Immature natural killer cell (primary cell): Measurements from ENCODE around the gene UACA. TPM values are rescaled to one million over a fixed set of nuclear protein-coding genes. Genes with fewer than 3 reads are reported as not detected.
A peak's percentile ranks its signal among the peaks of the same experiment; 100 is the strongest.

Experiments
- DNase-seq, 3 donors: peaks; one replicate each; pipeline ENCODE4 v3.0.0; 2022; ENCODE audit warnings: mixed read lengths in 1 of 3
- H3K27ac Mint-ChIP-seq, 6 donors: one replicate each; pipeline ENCODE4 v1.8.0; 2020; ENCODE audit warnings: mixed read lengths in 6 of 6, mild to moderate bottlenecking in 5 of 6, inconsistent platforms in 4 of 6, moderate library complexity in 3 of 6
- H3K27me3 Mint-ChIP-seq, 3 donors: one replicate each; pipeline ENCODE4 v1.8.0; 2020 to 2021; ENCODE audit warnings: low read depth in 3 of 3, mild to moderate bottlenecking in 3 of 3, mixed read lengths in 3 of 3, moderate library complexity in 3 of 3, inconsistent platforms in 1 of 3
- H3K36me3 Mint-ChIP-seq, 3 donors: one replicate each; pipeline ENCODE4 v1.8.0; 2020; ENCODE audit warnings: mixed read lengths in 3 of 3, inconsistent platforms in 2 of 3, mild to moderate bottlenecking in 2 of 3
- H3K4me1 Mint-ChIP-seq, 2 donors: one replicate each; pipeline ENCODE4 v1.8.0; 2020; ENCODE audit warnings: inconsistent platforms in 2 of 2, mild to moderate bottlenecking in 2 of 2, mixed read lengths in 2 of 2, moderate library complexity in 1 of 2
- H3K4me3 Mint-ChIP-seq, 5 donors: one replicate each; pipeline ENCODE4 v1.8.0; 2020; ENCODE audit warnings: mild to moderate bottlenecking in 5 of 5, mixed read lengths in 5 of 5, inconsistent platforms in 3 of 5, moderate library complexity in 3 of 5
- H3K9me3 Mint-ChIP-seq, 6 donors: one replicate each; pipeline ENCODE4 v1.8.0; 2020; ENCODE audit warnings: mild to moderate bottlenecking in 6 of 6, mixed read lengths in 6 of 6, inconsistent platforms in 4 of 6, moderate library complexity in 3 of 6
- polyA plus RNA-seq, 3 donors: library from polyadenylated mRNA; unstranded; fragments of 300-500 nt; fragmentation: Illumina TruSeq; gene quantifications; one replicate each; pipeline ENCODE4 v1.2.3, GENCODE V29; 2021

Gene UACA
- polyA plus RNA-seq, 3 donors from 2014 or later, result 0.63 TPM; not detected in 2

DNA sequence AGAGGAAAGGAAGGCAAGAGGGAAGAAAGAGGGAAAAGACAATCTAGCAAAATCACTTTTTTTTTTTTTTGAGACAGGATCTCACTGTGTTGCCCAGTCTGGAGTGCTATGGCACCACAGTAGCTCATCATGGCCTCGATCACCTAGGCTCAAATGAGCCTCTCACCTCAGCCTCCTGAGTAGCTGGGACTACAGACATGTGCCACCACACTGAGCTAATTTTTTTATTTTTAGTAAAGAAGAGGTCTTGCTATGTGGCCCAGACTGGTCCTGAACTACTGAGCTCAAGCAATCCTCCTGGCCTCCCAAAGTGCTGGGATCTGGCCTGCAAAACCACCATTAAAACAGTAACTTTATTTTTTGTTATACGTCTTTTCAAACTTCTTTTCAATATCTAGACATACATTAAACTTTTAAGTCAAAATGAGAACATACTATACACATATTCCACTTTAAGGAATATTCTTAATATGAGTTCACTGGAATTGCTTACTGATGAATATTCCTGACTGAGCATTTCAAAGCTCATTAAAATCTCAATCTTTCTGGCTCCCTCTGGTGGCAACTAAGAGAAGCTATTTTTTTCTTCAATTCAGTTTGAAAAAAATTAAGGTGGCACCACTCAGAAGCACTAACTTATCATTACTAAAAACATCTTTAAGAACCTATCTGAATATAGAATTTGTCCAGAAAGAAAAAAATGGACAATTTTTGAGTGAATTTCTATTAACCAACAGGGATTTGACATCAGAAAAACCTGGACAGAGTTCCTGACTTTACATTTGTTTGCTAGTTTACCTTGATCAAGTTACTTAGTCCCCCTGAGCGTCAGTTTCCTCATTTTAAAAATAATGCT lies 40.9 kb downstream of the UACA start:
- Mint-ChIP-seq H3K36me3 (no peaks in the 10 kb centered on the region), H3K9me3 (no peaks in the 10 kb centered on the region), H3K27me3 (peaks cover 0 to 8% (median 4%) of the 10 kb centered on the region in 3 donors), H3K4me1 (peaks cover 0 to 6% of the 10 kb centered on the region in 2 donors), H3K4me3 (no peak overlapping the region), H3K27ac (no peak overlapping the region)
- DNase-seq, result peak; percentile 17 to 40 (median 36)

GRCh38 chr15:70720228-70721016 lies 42.9 kb downstream of the UACA start:
- no peaks in the 10 kb centered on the region for H3K36me3 Mint-ChIP-seq
- no peak overlapping the region for H3K4me3 Mint-ChIP-seq
- peak overlapping the region in 1 of 6 donors; percentile 61 for H3K27ac Mint-ChIP-seq
- H3K9me3 Mint-ChIP-seq, result no peaks in the 10 kb centered on the region
- DNase-seq, result no peak
- peaks cover 0 to 4% of the 10 kb centered on the region in 2 donors for H3K4me1 Mint-ChIP-seq
- peaks cover 0 to 8% (median 1%) of the 10 kb centered on the region in 3 donors for H3K27me3 Mint-ChIP-seq

DNA sequence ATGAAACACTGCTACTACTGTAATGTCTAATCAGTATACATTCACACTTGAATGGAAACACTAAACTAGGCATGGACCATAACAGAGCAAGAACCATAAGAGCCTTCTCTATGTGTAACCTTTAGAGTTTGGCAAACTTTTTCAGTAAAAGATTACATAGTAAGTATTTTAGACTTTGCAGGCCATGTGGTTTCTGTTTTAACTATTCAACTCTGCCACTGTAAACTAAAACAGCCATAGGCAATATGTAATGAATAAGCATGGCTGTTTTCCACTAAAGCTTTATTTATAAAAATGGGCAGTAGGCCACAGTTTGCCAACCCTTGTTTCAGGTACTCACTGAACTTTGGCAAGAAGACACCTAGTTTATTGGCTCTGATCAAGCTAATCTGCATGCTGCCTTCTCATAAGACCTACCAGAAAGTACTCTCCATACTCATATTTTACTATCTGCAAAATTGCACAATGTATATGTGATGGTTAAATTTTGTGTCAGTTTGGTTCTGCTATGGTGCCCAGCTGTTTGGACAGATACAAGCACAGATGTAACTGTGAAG lies 46.0 kb downstream of the UACA start:
- Mint-ChIP-seq H3K36me3 (no peaks in the 10 kb centered on the region), H3K4me3 (no peak overlapping the region), H3K27ac (no peak overlapping the region), H3K9me3 (peaks cover 0 to 3% (median 0%) of the 10 kb centered on the region in 6 donors), H3K27me3 (peaks cover under 1 to 3% (median 2%) of the 10 kb centered on the region in 3 donors), H3K4me1 (peaks cover 1 to 3% of the 10 kb centered on the region in 2 donors)
- no peak for DNase-seq

GRCh38 chr15:70715840-70716485 lies 47.4 kb downstream of the UACA start:
- no peaks in the 10 kb centered on the region for H3K36me3 Mint-ChIP-seq
- peaks cover 5 to 7% of the 10 kb centered on the region in 2 donors for H3K4me1 Mint-ChIP-seq
- H3K27ac Mint-ChIP-seq, result no peak overlapping the region
- peaks cover 0 to 3% (median 0%) of the 10 kb centered on the region in 6 donors for H3K9me3 Mint-ChIP-seq
- H3K27me3 Mint-ChIP-seq, result peaks cover 0 to 3% (median 2%) of the 10 kb centered on the region in 3 donors
- H3K4me3 Mint-ChIP-seq, result no peak overlapping the region
- no peak for DNase-seq

DNA sequence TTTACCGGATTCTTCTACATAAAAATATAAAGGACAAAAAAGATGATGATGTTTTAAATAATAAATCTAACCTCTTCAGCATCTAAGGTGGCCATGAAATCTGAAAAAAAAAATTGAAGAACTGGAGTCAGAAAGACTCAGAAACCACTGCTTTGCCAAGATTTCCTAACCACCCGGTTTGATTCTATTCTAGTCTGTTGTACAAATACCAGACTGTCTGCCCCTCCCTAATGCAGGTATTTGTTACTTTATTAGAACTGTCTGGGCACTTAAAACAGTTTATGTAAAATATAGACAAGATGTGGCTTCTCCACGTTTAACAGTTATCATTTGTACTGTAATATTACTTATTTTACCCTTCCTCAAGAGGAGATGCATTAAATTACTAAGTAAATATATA lies 48.8 kb downstream of the UACA start:
- no peak for DNase-seq
- no peaks in the 10 kb centered on the region for H3K36me3 Mint-ChIP-seq
- H3K4me1 Mint-ChIP-seq, result peaks cover 5 to 7% of the 10 kb centered on the region in 2 donors
- no peak overlapping the region for H3K4me3 Mint-ChIP-seq
- H3K27me3 Mint-ChIP-seq, result peaks cover 0 to 3% (median 2%) of the 10 kb centered on the region in 3 donors
- H3K27ac Mint-ChIP-seq, result no peak overlapping the region
- peaks cover 0 to 3% (median 0%) of the 10 kb centered on the region in 6 donors for H3K9me3 Mint-ChIP-seq

GRCh38 chr15:70714015-70714414 lies 49.3 kb downstream of the UACA start:
- Mint-ChIP-seq H3K4me1 (peaks cover 5 to 7% of the 10 kb centered on the region in 2 donors), H3K27me3 (peaks cover 0 to 3% (median 2%) of the 10 kb centered on the region in 3 donors), H3K27ac (no peak overlapping the region), H3K4me3 (no peak overlapping the region), H3K9me3 (peaks cover 0 to 3% (median 0%) of the 10 kb centered on the region in 6 donors), H3K36me3 (no peaks in the 10 kb centered on the region)
- no peak for DNase-seq

DNA sequence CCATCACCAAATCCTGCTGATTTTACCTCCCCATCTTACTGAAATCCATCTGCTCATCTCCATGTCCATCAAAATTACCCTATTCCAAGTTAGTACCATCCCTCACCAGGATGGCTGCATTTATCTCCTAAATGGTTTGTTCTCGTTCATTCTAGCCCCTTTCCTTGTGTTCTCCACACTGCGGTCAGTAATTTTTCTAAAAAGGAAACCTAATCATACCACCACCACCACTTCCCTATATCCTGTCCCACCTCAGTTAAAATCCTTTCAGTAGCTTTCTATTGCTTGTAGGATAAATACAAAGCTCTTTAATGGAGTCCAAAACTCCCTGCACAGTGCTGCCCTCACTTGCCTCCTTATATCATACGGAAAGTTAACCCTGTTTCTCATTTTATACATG lies 51.1 kb downstream of the UACA start:
- Mint-ChIP-seq H3K27me3 (peaks cover 0 to 5% (median 4%) of the 10 kb centered on the region in 3 donors), H3K9me3 (peaks cover 0 to 3% (median 0%) of the 10 kb centered on the region in 6 donors), H3K36me3 (no peaks in the 10 kb centered on the region), H3K4me1 (peaks cover 5 to 7% of the 10 kb centered on the region in 2 donors), H3K4me3 (no peak overlapping the region), H3K27ac (no peak overlapping the region)
- no peak for DNase-seq

DNA sequence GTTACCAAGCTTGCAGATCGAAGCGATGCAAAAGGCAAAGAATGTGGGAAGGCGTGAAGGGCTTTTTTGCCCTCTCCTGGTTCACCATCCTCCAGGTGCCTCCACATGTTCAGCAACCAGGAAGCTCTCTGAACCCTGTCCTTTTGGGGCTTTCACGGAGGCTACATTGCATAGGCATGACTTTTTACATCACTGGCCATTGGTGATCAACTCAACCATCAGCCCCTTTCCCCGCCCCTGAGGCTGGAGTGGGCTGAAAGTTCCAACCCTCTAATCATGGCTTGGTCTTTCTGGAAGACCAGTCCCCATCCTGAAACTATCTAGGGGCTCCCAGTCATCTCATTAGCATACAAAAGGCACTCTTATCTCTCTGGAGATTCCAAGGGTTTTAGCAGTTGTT lies 52.6 kb downstream of the UACA start:
- no peak for DNase-seq

DNA sequence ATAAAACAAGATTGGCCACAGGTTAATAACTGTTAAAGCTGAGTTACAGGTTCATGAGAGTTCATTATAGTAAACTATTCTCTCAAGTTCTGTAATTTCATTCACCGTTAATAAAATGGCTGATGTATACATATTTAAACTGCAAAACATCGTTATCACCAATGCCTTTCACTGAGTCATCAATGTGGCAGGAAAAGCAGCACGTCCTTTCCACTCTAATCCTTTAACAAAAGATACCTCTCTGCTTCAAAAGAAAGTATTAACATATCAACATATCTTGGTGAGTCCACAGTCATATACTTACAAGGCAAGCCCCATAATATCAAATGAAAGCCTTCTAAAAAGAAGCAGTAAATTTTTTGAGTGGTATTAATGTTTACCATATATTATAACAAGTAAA lies 54.5 kb downstream of the UACA start:
- Mint-ChIP-seq H3K9me3 (no peaks in the 10 kb centered on the region), H3K27ac (no peak overlapping the region), H3K27me3 (peaks cover 0 to 8% (median 2%) of the 10 kb centered on the region in 3 donors), H3K4me3 (no peak overlapping the region), H3K4me1 (peaks cover 5 to 7% of the 10 kb centered on the region in 2 donors), H3K36me3 (no peaks in the 10 kb centered on the region)
- no peak for DNase-seq

More for the DNA sequence above, 52.6 kb downstream of the UACA start:
- Mint-ChIP-seq H3K4me1 (peaks cover 5 to 7% of the 10 kb centered on the region in 2 donors), H3K27me3 (peaks cover 0 to 8% (median 3%) of the 10 kb centered on the region in 3 donors), H3K4me3 (no peak overlapping the region), H3K27ac (no peak overlapping the region), H3K36me3 (no peaks in the 10 kb centered on the region), H3K9me3 (peaks cover 0 to 3% (median 0%) of the 10 kb centered on the region in 6 donors)

- Mint-ChIP-seq H3K4me3 (no peak overlapping the region), H3K4me1 (peaks cover 5 to 7% of the 10 kb centered on the region in 2 donors), H3K36me3 (no peaks in the 10 kb centered on the region), H3K9me3 (no peaks in the 10 kb centered on the region), H3K27me3 (peaks cover 0 to 10% (median 2%) of the 10 kb centered on the region in 3 donors), H3K27ac (no peak overlapping the region)
- DNase-seq, result no peak
Measured at GRCh38 chr15:70707686-70708300, 55.6 kb downstream of the UACA start.

DNA sequence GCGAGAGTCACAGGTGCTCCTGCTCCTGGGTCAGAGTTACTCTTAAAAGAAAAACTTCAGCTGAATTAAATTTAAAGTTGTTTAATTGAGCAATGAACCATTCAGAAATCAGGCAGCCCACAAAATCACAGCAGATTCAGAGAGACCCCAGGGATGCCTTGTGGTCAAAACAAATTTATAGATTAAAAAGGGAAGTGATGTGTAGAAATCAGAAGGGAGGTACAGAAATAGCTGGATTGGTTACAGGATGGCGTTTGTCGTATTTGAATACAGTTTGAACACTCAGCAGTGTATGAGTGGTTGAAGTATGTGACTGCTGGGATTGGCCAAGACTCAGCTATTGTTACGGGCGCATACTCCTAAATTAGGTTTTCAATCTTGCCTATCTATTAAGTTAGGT lies 58.6 kb downstream of the UACA start:
- DNase-seq, result no peak
- no peaks in the 10 kb centered on the region for H3K36me3 Mint-ChIP-seq
- peaks cover 2 to 8% (median 3%) of the 10 kb centered on the region in 3 donors for H3K27me3 Mint-ChIP-seq
- H3K4me3 Mint-ChIP-seq, result no peak overlapping the region
- H3K4me1 Mint-ChIP-seq, result no peaks in the 10 kb centered on the region
- H3K27ac Mint-ChIP-seq, result no peak overlapping the region
- H3K9me3 Mint-ChIP-seq, result no peaks in the 10 kb centered on the region

- no peaks in the 10 kb centered on the region for H3K36me3 Mint-ChIP-seq
- H3K27me3 Mint-ChIP-seq, result peaks cover 3 to 8% (median 3%) of the 10 kb centered on the region in 3 donors
- no peak for DNase-seq
- H3K9me3 Mint-ChIP-seq, result no peaks in the 10 kb centered on the region
- no peak overlapping the region for H3K27ac Mint-ChIP-seq
- no peak overlapping the region for H3K4me3 Mint-ChIP-seq
- H3K4me1 Mint-ChIP-seq, result no peaks in the 10 kb centered on the region
Measured at GRCh38 chr15:70704166-70704565, 59.2 kb downstream of the UACA start.
